Activated CD8-positive, alpha-beta memory T cell treated with anti-CD3 and anti-CD28 coated beads, Interleukin-2, amount 50 U/mL, for 4 hours (primary cell): Measurements from ENCODE around the gene BOK.
A peak's percentile ranks its signal among the peaks of the same experiment; 100 is the strongest.

Experiments used
- DNase-seq: peaks from one replicate; pipeline ENCODE4 v3.0.0-alpha.2; 2020

BOK gene

DNA sequence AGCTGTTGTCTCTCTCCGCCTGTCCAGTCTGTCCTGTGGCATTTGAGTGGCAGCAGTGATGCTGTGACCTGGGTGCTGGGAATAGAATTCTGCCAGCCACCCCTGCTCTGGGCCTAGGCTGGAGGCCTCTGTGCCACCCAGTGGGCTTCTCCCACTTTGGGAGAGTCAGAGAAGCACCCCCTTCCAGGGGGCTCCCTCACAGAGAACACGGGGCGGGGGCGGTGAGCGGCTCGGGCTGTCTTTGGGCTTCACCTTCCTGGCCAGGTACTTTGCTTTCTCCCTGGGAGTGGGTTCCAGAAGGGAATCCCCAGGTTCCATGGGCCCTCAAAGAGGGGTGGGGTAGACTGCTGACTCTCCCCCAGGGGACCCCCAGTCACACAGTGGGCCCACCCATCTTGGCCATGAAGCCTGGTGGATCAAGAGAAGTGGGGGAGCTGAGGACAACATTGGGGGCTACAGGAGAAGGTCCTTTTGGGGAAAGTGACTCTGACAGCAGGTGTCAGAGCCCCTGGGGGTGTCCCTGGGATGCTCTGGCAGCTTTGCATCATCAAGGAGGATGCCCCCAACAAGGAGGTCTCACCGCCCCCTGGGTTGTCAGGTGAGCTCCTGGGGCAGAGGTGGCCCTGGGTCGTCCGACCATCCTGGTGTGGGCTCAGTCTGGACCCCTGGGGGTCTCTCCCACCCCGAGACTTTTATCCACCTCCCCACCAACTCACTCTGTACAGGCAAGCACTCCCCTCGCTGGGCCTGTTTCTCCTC, 18.8 kb upstream of the BOK start:
- no peak for DNase-seq

GRCh38 chr2:241540401-241540770, 18.2 kb upstream of the BOK start:
- no peak for DNase-seq

DNA sequence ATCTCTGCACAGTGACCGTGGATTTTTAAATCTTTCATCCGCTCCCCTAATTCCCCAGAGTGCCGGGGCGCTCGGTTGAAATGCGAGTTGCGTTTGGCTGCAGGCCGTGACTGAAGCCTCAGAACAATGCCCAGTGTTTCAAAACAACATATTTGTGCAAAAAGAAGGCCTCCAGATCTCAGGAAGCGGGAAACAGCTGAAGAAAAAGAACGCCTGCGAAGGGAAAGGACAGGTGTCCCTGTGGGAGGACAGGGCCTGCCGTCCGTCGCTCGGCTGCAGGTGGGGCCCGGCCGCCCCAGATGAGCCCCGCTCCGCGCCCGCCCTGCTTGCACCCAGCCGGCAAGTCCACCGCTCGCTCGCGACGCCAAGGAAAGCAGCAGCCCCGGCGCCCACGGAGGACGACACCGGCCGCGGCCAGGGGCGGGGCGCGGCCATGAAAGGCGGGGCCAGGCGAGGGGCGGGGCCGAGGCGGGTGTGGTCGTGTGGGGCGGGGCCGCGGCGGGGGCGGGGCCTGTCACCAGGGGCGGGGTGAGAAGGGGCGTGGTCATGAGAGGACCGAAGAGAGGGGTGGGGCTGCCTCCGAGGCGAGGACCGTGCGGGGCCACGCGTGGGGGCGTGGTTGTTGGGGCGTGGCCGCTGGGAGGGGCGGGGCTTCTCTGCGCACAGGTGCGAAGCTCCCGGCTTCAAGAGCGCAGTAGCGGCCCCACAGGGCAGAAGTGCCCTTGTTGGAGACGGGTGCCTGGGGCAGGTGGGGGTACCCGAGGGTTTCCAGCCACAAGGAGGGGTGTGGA, 17.6 kb upstream of the BOK start:
- peak; percentile 56 for DNase-seq

DNA sequence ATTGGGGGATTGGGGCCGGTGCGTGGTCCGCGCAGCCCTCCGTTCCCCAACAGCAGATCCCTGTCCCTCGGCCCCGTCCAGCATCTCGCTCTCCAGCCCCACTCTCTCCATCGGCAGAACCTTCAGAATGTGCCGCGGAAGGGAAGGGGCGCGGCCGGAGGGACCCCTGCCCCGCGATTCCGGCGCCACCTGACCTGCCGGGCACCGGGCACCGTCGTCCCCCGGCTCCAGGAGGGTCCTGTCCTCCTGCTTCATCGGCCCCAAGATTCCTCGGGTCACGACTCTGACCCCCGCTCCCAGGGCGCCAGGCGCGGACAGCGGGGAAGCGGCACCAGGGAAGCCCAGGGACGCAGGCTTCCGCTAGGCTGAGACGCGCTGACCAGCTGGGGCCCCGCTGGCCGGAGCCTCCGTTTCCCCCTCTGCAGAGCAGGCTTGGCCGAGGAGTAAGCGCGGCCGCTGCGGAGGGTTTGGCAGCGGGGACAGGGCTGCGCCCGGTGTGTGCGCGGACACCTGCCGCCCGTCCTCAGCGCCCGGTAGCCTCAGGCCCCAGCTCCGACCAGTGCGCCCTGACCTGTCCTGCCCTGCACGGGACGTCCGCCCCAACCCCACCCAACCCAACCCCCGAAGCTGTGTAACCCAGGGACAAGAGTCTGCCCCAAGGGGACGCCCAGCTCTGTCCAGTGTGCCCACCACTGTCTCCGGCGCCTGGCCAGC, 16.8 kb upstream of the BOK start:
- no peak for DNase-seq

- DNase-seq, result no peak
Observed at GRCh38 chr2:241542278-241542605, 16.3 kb upstream of the BOK start.

DNA sequence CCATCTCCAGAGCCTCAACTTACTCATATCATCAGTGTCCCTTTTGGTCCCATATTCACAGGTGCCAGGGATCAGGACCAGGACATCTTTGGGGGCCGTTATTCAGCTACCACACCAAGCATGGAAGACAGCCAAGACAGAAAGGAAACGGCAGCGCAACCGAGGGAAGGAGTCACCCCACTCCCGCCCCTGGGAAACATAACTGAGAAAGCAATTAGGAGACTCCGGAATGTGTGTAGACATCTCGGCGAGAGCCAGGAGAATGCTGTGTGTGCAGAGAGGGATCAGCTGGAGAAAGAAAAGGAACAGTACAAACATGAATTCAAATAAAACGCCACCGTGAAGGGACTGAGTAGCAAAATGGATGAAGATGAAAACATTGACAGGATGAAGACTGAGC, 13.4 kb upstream of the BOK start:
- no peak for DNase-seq

GRCh38 chr2:241545523-241546473, 12.7 kb upstream of the BOK start:
- no peak for DNase-seq

GRCh38 chr2:241546771-241547498, 11.6 kb upstream of the BOK start:
- DNase-seq, result no peak

DNA sequence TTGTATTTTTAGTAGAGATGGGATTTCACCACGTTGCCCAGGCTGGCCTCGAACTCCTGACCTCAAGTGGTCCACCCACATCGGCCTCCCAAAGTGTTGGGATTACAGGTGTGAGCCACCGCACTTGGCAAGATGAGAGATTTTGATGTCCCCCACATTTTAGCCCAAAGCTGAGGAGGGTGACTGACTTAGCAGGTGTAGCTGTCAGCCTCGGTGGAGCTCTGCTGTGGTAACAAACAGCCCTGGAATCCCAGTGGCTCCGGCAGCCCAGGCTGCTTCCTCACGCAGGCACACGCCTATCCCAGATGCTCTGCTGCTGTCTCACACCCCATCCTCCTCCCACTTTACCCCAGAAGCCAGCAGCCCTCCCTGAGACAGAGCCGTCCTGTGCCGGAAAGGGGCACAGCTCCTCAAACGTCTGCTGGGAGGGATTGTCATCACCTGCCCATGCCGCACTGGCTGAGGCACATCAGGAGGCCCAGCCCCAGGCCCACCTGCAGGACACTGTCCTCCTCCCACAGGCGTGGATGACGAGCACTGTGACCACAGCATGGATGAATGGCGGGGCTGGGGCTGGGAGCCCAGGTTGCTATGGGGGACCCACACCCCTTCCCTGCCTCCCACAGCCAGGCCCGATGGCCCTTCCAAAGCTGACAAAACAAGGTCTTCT, 10.6 kb upstream of the BOK start:
- DNase-seq, result no peak

GRCh38 chr2:241548451-241548835, 10.1 kb upstream of the BOK start:
- DNase-seq, result no peak

- DNase-seq, result no peak
Observed at GRCh38 chr2:241550616-241551580, 7.6 kb upstream of the BOK start.

DNA sequence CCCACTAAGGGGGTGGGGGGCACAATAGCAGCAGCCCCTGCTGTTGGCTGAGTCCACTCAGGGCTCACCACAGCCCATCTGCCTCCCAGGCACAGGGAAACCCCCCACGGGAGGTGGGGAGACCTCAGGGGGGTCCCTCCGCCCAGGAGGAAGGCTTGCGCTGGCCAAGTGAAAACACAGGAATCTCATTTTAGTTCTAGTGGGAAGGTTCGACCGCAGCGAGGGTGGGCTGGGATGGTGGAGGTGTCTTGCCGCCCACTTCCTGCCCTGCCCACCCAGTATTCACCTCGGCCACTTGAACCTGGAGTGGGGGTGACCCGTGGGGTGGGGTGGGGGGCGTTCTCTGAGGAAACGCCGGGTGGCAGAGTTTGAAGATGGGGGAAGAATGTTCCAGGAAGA, 6.9 kb upstream of the BOK start:
- DNase-seq, result no peak

DNA sequence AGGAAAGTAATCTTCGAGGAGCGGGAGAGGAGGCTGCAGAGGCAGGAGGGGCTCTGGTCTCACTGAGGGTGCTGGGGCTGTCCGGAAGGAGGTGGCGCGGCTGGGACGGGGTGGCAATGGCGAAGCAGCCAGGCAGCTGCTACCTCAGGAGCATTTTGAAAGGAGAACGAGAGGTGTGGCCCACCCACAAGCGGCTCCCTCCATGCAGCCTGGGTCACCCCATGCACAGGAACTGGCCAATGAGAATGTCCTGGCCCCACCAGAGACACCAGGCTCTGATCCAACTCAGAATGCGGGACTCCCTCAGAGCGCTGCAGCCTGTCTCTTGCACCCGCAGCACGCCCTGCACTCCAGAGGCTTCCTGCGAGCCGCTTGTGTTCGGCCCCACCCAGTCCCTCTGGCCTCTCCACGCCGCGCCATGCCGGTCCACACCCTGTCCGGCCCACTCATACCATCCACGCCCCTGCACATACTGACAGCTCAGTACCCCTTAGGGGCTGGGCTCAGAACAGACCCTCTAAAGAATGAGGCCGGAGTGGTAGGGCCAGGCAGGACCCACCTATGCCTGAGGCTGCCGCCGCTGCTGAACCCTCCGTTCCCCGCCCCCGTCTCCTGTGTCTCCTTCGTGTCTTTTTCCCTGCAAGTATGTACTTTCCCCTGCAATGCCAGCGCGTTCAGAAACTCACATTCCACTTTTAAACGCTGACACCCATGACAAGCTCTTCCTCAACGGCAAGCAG, 6.4 kb upstream of the BOK start:
- DNase-seq, result no peak

DNA sequence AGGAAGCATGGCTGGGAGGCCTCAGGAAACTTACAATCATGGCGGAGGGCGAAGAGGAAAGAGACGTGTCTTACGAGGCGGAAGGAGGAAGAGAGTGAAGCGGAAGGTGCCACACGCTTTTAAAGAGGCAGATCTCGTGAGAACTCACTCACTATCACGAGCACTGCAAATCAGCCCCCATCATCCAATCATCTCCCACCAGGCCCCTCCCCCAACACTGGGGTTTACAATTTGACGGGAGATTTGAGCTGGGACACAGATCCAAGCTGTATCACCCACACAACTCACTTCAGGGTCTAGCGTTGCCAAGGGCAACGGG, 5.1 kb upstream of the BOK start:
- DNase-seq, result no peak

DNA sequence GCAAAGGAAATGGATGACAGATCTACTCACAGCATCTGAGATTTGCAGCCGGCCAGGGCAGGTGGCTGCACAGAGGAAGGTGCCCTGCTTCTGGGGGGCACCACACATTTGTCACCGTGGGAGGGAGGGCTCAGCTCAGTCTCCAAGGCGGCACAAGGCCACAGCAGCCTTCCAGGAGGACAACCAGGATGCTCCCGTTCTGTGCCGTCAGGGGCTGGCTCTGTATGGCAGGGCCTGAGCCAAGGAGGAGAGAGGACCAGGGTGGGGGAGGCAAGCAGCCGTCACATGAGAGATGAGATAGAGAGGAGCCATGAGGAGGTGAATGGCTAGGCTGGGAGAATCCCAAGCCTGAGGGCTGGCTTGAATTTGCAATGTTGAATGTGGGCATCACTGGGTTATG, 4.6 kb upstream of the BOK start:
- DNase-seq, result no peak

- no peak for DNase-seq
Observed at GRCh38 chr2:241554610-241555322, 3.8 kb upstream of the BOK start.

- no peak for DNase-seq
Observed at GRCh38 chr2:241555711-241556110, 2.8 kb upstream of the BOK start.

DNA sequence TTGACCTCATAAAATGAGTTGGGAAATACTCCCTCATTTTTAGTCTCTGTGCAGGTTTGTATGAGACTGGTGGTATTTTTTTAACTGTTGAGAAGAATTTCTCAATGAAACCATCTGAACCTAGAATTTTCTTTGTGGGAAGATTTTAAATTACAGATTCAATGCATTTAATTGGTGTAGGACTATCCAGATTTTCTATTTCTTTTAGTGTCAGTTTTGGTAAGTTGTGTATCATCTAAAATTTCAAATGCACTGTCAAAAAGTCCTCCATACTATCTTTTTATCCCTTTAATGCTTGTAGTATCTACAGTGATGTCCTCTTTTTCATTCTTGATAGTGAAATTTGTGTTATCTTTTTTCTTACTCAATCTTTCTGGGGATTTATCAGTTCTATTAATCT, 1.8 kb upstream of the BOK start:
- no peak for DNase-seq
